NCI-H2227 (cell line): ENCODE results near the gene FER1L5.
A peak's percentile ranks its signal among the peaks of the same experiment; 100 is the strongest.

ENCODE experiments used
- DNase-seq: peaks from one replicate; lab custom pipeline; 2025; ENCODE audit not compliant: unreplicated experiment; lab: John Stamatoyannopoulos, UW

Gene FER1L5

DNA sequence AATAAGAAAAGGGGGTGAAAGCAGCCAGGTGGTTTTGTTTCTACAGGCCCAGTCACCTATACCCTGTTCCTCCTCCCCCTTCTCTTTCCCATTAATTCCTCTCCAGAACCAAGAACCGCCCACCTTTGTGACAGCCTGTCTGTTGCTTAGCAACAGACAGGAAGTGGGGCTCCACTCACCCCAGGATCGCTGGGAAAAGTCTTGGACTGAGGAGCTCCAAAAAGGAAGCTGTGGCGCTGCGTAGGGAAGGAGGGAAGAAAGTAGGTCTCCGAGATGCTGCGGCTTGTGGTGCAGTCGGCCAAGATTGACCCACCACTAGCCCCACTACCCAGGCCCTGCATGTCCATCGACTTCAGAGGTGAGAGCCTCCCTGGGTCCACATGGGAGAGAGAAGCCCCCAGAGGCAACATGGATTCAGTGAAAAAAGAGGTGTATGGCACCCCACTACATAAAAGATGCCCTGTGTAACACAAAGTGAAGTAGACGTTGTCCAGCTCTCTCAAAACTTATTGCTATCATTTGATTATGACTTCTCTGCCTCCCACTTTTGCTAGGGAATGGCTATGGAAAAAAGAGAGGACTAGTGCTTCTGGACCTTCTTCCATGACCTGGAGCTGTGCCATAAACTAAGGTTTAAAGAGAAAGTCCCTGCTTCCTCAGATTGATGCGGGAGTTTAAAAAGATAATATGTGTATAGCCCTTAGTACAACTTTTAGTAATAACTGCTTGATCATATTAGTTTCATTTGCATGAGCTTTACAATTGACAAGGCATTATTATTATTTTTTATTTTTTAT, at the start of gene FER1L5:
Gene FER1L5 (plus strand): TSS at position 201 of the 797 bp plus-strand sequence. CDS start 73 bp downstream, at position 274.
- peak; percentile 85 for DNase-seq

DNA sequence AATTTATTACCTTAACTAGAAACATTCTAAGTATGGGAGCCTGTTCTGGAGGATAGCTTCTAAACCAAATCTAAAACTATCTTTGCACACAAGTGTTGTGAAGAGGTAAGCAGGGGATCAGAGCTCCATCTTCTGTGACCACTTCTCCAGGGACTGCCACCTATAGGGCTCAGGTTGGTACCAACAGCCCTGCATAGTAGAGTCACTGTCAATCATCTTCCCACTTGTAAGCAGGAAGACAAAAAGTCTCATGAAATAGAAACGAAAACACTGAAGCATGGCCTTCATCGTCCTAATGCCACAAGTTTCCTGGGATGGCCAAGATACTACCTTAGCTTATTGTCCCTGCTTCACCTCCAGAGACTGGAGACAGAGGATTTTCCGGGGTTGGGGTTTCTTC, 48.3 kb upstream of the FER1L5 start:
- DNase-seq, result no peak

DNA sequence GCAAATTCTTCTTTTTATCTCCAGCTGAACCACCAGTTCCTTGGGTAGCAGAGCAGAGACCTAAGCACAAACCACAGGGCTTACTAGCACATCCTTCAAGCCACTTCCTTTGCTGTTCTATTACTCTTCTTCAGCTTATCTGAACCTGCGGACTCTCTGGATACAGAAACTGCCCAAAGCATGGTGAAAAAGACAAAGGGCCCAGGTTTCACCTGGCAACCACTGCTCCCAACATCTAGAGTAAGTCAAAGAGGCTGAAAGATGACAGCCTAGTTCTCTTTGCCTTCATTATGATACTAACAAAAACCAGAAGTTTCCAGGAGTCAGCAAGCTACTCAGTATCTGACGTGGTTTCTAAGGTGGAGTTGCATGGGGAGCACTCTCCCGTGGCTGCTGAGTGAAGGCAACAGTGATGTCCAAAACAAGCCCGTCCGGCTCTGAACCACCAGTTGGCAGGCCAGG, 47.8 kb upstream of the FER1L5 start:
- no peak for DNase-seq

DNA sequence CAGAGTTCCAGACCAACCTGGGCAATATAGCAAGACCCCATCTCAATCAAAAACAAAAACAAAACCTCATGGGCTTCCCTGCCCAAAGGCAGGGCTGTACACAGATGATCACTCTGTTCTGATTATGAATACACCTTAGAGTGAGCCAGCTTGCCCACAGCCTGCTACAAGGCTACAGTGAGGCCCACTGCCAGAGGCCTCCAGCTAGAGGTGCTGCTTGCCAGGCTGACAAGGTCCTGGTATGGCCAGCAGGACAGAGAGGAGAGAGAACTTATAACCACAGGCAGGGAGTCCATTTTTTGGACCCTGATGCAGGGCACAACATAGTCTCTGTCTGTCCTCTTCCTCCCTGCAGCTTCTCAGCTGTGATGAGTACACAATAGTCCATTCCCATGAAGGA, 46.0 kb upstream of the FER1L5 start:
- no peak for DNase-seq

DNA sequence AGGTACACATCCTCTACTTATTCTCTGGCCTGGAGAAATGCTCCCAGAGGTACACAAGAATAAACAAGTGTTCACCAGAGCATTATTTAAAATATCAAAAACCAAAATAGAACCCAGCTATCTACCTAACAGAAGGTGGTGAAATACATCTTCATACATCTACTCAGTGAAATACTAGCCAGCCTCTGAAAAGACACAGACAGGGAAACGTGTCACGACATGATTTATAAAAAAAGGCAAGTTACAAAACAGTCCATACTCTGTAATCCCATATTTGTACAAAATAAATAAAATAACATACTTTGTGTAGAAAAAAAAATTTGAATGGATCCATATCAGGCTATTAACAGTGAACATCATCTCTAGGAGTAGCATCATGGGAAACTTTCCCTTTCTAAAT, 42.6 kb upstream of the FER1L5 start:
- no peak for DNase-seq

DNA sequence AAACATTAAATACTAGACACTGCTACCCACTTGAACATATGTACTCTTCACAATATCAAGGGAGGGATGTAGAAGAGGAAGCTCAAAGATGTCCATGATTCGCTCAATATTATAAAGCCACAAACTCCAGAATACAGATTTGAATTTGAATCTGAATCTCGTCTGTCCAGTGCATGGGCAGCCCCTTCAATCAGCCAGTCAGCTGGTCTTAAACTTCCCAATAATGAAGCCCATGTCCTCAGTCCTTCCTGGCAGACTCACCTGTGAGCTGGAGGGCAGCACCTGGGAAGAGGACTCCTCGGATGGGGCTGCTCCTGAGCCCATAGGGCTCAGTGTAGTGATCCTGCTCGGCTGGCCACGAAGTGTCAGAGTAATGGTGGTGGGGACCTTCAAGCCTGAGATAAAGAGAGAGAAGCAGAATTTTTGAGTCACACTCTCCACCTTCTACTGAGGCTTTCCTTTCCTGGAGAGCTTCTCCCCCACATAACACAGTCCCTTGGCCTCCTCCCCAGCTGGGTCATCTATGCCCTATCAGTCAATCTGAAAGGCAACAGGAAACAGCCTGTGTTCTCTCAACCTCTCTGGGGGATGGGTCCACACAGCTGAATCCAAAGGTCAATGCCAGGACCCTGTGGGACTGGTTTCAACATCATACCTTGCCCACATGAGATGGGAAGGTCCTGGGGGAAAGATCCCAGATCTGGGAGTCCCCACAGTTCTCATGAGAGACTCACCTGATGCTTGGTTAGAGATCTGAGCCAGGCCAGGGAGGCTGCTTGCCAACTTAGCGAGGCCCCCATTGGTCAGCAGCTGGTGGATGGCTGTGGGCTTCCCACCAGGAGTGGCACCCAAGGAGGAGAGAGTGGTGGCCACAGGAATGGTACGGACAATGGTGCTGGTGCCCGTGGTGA, 40.9 kb upstream of the FER1L5 start:
- no peak for DNase-seq

DNA sequence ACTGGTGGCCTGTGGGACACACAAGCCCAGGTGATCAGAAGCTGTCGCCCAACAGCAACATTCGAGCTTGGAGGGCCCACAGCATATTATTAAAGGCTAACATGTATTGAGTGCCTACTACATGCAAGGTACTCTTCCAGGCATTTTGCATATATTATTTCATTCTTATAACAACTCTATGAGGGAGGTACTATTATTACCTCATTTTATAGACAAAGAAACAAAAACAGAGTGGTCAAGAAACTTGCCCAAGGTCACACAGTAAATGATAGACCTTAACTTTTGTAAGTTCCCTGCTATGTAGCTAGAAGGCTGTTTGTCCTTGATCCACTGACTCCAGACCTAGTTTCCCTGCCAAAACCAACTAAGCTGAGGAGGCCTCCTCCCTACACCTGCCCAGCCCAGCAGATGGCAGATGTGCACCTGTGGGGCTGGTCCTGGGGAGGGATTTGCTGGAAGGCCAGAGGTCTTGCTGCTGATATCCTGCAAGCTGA, 40.2 kb upstream of the FER1L5 start:
- no peak for DNase-seq

DNA sequence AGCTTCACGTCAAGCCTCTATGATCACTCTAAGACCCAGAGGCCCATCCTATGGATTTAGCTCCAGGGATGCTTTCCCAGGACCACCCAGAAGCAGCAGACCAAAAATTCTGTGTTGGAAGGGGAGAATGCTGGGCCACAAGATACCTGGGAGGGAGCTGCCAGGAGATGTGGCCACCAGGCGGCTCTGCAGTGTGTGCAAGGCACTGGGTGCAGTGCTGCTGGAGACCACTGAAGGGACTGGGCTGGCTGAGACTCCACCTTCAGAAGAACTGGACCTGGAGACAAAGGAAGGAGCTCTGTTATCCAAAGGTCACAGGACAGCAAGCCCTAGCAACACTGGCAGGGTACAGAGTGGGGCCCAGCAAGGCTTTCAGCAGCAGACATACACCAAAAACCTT, 38.5 kb upstream of the FER1L5 start:
- DNase-seq, result no peak

DNA sequence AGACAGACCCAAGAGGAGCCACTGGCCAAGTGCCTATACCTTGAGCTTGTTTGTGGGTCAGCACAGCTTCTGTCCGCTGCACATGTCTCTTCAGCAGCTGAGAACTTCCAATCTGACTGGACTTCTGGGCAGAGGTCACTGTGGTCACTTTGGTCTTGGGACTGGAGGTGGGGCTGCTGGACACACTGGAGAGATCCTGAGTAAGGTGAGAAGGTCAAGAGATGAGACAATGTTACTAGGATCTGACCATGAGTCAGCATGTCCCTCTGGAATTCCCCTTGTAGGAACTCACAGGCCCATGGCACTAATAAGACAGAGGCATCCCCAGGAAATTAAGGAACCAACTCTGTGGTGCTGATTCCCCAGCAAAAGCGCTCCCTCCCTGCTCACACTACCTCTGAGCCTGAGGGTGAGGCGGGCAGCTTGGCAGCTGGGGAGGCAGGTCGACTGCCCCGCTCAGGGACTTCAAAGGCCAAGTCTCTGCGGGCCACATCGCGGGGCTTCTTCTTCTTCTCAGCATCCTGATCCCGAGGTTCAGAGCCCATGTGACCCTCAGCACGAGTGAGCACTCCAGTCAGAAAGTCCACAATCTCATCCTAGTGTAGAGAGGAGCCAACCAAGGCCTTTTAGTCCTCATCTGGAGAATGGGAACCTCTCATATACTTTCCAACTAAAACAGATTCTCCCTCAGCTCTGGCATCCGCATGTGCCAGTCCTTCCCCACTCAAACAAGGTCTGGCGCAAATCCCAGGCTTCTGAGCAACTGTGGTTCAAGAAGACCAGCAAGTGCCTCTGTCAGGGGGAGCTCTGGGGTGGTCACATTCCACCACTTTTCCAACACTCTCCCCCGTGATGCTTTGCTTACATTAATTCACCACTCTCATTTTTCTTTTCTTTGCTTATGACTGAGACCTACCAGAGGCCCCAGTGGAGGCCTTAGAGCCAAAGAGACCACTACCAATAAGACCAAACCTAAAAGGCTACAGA, 33.8 kb upstream of the FER1L5 start:
- DNase-seq, result no peak

DNA sequence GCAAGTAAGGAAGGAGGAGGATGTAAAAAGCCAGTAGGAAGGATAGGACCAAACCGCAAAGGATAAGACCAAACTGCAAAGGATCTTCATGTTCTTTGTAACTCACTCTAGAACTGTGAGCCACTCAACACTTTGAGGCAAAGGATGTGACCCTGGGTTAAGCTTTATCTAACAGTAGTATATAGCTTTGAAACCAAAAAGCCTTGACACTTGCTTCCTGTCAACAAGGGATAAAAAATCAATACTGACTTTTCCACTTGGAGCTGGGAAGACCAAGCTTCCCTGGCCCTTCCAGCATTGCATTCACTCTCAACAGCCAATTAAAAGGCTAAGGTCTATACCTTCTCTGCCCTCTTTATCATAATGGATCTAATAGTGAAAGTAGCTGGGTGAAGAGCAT, 26.4 kb upstream of the FER1L5 start:
- DNase-seq, result no peak

DNA sequence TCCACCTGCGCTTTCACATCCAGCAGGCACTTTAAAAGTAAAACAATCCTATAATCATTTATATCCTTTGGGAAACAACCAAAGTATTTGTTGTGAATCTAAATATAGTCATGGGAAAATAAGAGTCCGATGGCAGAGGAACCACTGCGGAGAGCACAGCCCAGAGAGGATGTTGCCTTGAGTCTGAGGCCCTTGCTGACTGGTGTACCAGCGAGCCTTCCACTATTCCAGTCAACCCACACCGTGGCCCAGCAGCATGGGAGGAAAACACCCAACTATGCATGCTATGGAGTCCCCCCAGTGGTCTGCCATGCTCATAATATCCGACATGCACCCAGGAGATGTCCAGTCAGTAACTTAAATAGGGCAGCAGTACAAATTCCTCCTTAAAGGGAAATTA, 26.0 kb upstream of the FER1L5 start:
- DNase-seq, result no peak

DNA sequence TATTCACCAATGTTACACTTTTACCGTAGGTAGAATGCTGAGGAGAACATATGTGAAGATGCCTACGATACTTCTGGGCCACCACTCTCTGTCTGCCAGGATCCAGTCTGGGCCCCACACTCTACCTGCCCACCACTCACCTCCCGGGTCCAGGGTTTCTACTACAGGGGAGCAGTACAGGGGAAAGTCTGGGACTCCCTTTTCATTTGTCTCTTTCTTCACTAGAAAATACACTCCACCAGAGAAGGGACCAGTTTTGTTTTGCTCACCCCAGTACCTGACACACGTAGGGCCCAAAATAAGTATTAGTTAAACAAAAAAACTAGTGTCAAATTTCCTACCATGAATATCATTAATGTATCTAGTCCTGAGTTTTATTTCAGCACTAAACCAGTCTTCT, 25.6 kb upstream of the FER1L5 start:
- DNase-seq, result no peak

DNA sequence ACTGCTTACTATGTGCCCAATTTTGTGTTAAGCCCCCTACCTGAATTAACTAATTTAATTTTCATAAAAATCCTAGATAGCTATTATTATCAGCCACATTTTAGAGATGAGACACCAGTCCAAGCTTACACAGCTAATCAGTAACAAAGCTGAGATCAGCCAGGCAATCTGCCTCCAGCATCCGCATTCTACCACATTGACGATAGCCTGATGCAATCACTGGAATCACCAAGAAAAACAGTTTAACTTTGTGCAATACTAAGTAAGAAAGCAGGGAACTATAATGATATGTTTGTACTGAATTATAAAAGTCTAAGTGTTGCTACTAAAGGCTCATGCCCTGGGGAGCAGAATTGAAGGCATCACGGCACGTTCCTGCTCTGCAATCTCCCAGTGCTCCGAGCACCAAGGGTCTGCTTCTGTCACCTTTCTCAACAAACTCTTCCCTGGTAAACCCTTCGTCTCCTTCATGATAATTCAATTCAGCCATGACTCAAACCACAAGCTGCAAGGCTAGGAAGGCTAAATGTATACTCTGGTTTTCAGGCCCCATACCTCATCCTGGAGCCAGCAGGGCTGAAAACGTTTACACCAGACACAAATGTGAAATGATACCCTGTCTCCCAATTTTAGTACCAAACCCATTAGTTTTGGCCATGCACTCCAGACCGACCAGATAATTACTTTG, 23.8 kb upstream of the FER1L5 start:
- DNase-seq, result no peak

DNA sequence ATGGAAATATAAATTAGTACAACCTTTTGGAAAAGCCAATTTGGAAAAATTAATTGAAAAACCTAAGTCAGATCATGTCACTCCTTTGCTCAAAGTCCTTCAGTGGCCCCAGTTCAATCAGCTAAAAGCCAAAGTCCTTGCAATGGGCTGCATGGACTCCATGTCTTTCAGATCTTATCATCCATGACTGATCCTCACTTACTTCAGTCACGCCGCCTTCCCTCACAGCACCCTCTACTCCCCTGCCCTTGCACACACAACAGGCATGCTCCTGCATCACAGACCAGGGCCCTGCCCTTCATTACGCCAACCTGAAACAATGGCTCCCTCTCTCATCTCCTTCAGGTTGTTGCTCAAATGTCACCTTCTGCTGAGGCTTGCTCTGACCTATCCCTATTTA, 20.0 kb upstream of the FER1L5 start:
- no peak for DNase-seq

DNA sequence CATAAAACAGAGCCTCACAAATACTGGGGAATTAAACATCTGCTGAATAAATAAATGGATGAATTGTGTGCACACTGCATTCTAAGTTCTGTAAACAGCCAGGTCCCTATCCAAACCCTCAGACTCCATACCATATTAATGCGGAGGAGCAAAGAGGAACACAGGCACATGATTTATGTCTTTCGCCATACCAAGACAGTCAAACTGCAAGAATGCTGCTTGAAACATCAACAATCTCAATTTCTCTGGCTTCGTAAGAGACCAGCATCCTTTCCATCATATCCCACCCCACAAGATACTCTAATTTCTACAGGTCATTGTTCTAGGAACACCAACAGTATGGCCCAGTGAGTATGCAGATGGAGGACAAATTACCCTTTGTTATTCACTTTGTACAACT, 19.4 kb upstream of the FER1L5 start:
- no peak for DNase-seq

DNA sequence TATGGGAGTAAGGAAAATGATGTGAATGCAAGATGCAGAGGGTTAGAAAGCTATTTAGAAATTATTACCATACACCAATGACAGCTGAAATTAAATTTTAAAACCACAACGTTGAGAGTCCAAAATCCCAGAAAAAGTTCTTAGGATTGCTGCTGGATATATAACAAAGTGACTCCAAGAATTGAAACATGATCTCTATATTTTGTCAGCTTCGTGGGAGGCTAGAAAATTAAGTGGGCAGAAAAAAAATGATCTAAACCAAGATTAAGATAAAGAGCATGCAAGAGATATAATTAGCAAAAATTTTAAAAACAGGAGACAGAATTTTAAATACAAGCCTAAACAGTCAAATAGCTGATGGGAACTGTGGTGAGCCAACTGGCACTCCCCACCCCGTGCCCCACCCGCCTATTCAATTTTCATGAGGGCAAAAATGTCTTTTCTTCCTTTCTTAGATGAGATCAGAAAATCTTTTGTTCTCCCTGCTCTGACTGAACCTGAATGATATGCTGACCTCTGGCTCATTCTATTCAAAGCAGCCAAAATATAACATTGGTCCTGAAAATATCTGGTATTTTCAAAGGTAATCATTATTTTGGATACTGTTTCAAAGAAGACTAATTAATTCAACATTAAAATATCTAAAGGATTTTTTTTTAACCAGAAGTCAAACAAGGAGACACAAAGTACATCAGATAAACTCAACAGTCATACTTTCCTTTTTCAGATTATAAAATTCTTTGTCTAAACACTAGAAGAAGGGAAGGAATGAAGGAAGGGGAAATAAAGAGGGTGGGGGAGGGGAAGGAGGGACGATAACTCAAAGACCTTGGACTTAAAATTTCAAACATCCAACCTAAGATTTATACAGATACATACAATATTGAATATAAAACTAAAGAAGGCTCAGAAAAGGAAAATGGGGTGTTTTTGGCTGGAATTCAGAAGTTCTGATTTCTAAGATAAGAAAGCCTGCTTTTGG, 16.7 kb upstream of the FER1L5 start:
- no peak for DNase-seq

DNA sequence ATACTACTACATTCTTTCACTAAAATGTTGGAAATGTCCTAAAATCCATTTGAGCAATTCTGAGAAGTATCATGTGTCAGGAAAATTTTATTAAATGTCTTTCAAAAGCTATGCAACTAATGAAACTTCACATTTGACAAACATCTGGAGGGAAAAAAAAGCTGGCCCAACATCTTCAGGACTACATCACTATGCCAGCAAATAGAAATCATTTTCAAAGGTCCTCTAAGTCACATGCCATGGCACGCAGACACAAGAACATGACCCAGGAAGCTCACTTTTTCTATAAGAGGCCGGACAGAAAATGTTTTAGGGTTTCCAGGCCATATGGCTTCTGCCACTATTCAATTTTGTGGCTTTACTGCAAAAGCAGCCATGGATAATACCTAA, 16.0 kb upstream of the FER1L5 start:
- DNase-seq, result no peak

DNA sequence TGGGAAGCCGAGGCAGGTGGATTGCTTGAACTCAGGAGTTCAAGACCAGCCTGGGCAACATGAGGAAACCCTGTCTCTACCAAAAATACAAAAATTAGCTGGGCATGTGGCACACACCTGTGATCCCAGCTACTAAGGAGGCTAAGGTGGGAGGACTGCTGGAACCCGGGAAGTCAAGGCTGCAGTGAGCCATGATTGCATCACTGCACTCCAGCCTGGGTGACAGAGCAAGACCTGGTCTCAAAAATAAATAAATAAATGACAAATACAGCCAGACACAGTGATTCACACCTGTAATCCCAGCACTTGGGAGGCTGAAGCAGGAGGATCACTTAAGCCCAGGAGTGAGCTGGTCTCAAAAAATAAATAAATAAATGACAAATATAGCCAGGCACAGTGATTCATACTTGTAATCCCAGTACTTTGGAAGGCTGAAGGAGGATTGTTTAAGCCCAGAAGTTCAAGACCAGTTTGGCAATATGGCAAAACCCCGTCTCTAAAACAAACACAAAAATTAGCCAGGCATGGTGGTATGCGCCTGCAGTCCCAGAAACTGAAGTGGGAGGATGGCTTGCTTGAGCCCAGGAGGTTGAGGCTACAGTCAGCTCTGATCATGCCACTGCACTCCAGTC, 10.6 kb upstream of the FER1L5 start:
- no peak for DNase-seq

DNA sequence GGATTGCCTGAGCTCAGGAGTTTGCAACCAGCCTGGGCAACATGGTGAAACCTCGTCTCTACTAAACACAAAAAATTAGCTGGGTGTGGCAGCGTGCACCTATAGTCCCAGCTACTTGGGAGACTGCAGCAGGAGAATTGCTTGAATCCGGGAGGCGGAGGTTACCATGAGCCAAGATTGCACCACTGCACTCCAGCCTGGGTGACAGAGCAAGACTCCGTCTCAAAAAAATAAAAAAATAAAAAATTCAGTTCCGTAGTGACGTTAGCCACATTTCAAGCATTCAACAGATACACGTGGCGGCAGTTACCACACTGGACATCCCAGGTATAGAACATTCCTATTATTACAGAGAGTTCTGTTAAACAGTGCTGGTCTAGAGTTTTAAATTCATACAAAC, 8.9 kb upstream of the FER1L5 start:
- no peak for DNase-seq
